GM21528 (cell line): ENCODE results near the gene PTPRN2.
"Not testable (repeated sequence)": the region's sequence is repeated elsewhere in the genome, so short reads cannot be mapped to it uniquely, and the experiment has no call there.

Experiments
- ATAC-seq: cut with Tn5 transposase; IDR thresholded peaks from one replicate; pipeline ENCODE4 v1.9.1; 2021; ENCODE audit warnings: mild to moderate bottlenecking, moderate library complexity; ENCODE audit not compliant: unreplicated experiment, low FRiP score

Gene PTPRN2

DNA sequence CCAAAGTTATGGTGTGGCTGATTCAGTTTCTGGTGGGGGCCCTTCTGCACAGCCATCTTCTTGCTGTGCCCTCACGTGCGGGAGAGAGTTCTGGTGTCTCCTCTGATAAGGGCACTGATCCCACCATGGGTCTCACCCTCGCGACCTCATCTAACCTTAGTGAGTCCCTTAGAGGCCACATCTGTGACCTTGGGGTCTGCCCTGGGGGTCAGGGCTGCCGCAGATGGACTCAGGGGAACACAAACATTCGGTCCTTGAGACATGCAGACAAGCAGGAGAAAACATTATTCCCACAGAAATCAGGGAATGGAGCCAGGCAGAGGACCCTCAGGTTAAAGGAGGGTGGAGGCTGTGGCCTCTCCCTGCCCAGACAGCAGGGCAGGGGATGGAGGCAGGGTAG lies 1072.9 kb downstream of the PTPRN2 start:
- ATAC-seq, result no peak

DNA sequence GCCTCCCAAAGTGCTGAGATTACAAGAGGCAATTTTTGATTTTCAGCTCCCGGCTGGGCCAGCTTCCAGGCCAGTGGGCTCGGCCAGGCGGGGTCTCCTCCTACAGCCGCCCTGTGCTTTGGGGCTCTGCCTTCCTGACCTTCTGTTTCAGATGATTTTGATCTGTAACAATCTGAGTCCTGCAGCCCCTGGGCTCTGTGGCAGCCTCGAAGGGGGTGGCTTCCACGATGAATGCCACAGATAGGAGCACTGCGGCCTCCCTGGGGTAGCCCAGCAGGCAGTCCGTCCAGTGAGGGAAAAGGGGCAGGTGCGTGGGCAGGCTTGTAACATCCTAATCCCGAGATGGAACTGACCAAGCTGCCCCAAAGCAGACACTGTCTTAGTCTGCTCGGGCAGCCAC lies 1073.3 kb downstream of the PTPRN2 start:
- ATAC-seq, result no peak

DNA sequence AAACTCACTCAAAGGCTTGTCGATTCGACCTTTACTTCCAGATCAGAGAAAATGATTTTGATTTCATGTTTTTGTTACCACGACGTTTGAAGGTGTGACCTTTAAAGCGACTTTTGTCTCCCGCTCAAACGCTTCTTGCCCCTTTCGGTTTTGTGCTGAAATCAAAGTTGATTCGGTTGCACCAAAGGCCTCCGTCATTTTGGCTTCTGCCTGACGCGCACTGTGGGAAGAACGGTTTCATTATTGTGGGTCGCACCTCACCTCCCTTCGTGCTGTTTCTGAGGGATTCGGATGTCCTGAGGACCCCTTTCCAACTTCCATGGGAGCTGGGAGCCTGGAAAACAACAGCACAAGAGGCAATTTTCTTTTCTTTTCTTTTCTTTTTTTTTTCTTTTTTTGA lies 1073.9 kb downstream of the PTPRN2 start:
- no peak for ATAC-seq

DNA sequence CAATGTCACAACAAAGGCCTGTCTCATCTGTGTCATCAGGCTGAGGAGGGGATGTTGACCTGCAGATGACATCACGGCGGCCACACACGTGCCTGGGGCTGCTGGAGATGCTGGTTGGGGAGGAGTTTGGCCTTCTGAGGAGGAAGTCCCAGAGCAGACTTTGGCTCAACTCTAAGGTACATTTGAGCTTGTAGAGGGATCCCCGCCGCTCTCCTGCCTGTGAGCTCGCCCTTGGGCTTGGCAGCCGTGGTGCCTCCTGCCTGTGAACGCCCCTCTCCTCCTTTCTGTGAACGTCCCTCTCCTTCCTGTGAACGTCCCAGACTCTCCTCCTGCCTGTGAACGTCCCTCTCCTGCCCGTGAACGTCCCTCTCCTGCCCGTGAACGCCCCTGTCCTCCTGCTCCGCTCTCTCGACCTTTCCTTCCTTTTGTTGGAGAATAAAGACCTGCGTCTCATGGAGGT lies 1074.4 kb downstream of the PTPRN2 start:
- no peak for ATAC-seq

DNA sequence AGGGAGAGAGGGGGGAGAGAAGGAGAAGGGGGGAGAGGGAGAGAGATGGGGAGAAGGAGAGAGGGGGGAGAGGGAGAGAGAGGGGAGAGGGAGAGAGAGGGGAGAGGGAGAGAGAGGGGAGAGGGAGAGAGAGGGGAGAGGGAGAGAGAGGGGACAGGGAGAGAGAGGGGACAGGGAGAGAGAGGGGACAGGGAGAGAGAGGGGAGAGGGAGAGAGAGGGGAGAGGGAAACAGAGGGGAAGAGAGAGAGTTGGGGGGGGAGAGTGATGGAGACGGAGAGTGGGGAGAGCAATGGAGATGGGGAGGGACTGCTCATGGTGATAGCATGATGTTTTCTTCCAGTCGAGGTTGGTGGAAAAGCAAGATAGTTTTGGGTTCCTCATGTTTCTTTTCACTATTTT lies 1078.4 kb downstream of the PTPRN2 start:
- no peak for ATAC-seq

DNA sequence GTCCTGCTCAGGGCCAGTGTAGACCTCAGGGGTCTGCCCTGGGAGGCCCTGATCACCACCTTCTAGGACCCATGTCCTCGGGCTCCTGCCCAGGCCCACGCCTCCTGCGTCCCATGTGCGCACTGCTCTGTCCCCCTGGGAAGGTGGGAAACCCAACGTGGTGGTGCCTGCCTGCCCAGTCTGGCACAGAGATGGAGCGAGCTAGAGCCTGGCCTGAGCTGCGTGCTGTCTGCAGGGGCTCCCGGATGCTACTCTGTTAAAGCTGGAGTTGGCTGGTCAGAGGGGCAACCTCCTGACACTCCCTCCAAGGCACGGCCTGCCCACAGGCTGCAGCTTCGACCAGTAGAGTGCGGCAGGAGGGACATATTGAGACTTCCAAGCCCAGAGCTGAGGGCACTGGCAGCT lies 1079.1 kb downstream of the PTPRN2 start:
- no peak for ATAC-seq

DNA sequence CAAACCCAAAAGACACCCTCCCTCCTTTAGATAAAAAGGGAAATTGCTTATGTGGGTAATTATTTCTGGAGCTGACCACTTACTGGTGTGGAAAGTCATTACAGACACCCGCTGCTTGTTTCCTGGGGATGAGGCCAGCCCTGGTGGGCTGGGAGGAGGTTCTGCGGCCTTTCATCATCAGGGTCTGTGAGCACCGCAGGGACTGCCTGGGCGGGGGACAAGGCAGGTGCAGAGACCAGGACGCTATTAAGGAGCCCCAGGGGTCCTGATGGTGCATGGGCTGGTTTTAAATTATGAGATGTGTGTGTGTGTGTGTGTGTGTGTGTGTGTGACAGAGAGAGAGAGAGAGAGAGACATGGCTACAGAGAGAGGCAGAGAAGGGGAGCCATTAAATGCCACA lies 1079.6 kb downstream of the PTPRN2 start:
- no peak for ATAC-seq

DNA sequence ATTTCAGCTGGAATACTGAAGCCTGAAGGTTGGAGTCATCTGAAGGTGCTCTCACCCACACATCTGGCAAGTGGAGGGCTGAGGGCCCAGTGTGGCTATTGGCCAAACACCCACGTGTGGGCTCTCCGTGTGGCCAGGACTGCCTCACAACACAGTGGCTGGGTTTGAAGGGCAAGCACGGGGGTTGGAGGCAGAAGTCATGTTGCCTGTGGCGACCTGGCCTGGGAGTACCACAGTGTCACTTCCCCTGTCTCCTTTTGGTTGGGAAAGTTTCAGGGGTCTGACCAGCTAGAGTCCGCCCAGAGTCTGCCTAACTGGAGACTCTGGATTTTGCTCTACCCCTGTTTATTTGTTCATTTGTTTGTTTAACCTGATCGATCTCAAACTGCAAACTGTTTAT lies 1081.4 kb downstream of the PTPRN2 start:
- no peak for ATAC-seq

DNA sequence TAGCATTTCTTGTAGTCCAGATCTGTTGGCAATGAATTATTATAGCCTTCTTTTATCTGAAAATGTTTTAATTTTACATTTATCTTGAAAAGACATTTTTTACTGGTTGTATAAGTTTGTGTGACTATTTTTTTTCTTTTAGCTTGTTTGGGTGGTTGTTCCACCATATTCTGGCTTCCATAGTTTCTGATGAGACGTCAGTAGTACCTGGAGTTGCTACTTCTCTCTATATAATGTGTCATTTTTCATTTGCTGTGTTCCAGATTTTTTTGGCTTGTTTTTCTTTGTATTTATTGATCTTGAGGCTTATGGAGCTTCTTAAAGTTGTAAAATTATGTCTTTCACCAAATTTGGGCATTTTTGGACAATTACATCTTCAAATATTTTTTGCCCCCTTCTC lies 1082.0 kb downstream of the PTPRN2 start:
- no peak for ATAC-seq

DNA sequence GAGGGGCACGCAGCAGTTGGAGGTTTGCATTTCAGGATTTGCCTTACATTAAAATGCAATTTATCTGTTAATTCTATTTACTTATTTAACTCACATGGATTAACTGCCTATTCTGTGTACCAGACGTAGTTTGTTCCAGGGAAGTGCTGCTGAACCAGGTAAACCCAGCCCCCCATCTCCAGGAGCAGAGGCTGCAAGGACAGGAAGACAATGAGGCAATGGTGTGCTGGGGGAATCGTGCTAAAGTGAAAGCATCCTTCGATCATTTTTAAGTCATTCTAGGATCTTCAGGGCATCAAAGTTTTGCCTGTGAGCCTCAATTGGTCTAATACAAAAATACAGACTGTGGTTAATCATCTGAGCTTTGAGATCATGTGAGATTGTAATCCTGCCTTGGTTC lies 1084.4 kb downstream of the PTPRN2 start:
- ATAC-seq, result no peak

DNA sequence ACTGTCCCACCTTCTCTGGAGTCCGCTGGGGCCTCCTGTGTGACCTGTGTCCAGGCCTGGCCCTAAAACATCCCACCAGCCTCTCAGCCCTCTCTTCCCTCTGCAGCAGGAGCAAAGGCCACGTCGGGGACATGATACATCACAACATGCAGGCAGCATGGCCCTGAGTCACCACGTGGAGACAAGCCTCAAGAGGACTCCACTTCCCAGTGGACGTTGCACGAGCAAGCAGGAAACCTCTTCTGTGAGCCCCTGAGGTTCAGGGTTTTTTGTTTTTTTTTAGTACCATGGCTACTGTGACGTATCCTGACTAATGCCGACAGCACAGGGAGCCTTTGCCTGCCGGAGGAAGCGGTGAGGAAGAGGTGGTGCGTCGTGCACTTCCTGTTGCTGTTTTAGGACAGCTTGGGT lies 1084.9 kb downstream of the PTPRN2 start:
- ATAC-seq, result no peak

DNA sequence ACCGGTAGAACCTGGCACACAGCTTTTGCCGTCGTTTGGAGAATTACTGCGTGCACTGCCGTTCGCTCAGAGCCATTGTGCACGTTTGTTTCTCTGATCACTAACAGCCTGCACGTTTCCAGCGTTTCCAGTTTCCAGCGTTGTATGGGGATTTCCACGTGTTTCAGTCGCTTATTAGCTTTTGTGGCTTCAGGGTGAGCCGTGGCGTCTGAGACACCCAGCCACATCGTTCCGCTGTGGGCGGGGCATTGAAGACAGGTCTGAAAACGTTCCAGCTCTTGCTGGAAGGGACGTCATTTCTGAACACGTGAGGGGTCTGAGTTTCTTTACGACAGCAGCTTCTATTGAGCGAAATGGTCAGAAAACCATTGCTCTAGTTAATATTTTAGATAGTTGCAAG lies 1086.0 kb downstream of the PTPRN2 start:
- ATAC-seq, result no peak

DNA sequence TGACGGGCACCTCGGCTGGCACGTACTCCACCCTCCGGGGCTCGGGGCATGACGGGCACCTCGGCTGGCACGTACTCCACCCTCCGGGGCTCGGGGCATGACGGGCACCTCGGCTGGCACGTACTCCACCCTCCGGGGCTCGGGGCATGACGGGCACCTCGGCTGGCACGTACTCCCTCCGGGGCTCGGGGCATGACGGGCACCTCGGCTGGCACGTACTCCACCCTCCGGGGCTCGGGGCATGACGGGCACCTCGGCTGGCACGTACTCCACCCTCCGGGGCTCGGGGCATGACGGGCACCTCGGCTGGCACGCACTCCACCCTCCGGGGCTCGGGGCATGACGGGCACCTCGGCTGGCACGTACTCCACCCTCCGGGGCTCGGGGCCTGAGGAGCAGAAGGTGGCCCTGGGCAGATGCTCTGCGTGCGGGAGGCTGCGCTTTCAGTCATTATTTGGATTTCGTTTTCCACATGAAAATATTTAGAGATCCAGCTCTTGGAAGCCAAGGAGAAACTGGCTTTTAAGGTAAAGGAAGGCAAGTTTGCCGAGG lies 1086.6 kb downstream of the PTPRN2 start:
- not testable (repeated sequence) for ATAC-seq

DNA sequence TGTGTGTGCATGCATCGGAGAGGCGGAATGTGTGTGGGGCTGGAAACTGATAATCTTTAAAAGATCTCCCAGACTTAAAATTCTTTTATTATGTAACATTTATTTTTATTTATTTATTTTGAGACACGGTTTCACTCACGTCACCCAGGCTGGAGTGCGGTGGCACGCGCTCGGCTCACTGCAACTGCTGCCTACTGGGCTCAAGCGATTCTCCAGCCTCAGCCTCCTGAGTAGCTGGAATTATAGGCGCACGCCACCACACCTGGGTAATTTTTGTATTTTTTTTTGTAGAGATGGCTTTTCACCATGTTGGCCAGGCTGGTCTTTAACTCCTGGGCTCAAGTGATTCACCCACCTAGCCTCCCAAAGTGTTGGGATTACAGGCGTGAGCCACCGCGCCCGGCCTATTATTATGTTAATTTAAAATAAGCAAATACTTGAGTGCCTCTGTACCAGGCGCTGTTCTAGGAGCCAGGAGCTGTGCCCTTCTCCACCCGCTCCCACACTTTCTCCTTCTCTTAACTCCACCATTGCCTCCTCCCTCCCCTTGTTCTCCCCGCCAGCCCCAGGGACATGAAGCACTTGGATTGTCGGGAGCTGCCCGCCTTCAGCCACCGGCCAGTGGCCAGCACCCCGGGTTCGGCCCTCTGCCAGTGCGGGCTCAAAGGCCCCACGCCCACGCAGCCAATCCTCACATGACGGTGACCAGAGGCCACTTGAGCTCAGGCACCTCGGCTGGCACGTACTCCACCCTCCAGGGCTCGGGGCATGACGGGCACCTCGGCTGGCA lies 1087.3 kb downstream of the PTPRN2 start:
- no peak for ATAC-seq

DNA sequence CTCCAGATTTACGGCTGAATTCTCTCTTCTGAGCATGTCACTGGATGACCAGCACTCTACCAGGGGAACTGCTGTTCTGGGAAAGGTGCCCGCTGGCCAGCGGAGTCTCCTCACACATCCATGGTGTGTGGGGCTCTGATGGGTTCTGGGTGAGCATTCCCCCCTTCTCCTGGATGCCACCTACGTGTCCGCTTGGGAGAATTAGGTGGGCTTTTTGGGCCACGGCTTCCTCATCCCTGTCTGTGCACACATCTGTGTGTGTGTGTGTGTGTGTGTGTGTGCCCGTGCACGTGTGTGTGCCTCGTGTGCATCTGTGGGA lies 1087.8 kb downstream of the PTPRN2 start:
- ATAC-seq, result no peak

DNA sequence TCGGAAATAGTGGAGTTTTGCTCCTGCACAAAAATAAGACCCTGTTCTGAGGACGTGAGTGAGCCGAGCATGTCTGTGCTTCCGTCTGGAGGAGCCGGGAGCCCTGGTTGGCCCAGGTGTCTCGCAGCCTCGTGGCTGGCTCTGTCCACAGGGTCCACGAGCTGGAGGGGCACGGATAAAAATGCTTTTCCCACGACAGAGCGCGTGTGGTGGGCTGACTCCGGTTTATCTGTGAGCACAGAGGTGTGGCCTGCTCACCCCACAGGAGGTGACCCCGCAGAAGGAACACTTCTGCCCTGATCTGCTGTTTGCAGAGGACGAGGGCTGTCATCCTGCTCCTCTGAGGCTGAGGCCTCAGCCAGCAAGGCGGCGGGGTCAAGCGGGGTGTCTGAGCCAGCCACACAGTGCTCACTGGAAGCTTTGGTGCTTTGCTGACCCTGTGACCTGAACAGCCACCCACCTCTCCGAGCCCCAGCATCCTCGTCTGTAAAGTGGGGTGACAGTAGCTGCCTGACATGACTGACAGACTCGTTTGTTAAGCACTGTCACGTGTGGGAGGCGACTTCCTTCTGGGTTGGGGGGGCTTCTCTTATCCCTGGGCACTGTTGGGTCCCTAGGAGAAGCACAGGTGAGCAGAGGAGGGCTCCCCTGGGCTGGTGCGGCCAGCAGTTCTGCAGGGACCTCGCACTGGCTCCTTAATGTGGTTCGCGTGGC lies 1088.3 kb downstream of the PTPRN2 start:
- ATAC-seq, result no peak

DNA sequence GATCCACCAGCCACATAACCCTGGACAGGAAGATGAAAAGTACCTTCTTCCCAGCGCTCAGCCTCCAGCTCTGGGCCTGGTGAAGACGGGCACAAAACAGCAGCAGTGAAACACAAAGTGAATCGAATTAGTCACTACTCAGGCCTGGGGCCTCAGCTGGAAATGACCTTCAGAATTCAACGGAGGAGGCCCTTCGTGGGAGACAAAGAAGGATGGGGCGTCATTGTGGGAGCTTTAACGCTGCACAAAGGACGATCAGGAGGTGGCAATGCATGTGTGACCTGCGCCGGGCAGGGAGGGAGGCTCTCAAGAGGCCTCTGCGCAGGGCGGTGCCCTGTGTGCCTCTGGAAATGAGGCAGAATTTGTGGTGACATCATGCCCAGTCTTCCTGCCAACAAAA lies 1089.0 kb downstream of the PTPRN2 start:
- ATAC-seq, result no peak

DNA sequence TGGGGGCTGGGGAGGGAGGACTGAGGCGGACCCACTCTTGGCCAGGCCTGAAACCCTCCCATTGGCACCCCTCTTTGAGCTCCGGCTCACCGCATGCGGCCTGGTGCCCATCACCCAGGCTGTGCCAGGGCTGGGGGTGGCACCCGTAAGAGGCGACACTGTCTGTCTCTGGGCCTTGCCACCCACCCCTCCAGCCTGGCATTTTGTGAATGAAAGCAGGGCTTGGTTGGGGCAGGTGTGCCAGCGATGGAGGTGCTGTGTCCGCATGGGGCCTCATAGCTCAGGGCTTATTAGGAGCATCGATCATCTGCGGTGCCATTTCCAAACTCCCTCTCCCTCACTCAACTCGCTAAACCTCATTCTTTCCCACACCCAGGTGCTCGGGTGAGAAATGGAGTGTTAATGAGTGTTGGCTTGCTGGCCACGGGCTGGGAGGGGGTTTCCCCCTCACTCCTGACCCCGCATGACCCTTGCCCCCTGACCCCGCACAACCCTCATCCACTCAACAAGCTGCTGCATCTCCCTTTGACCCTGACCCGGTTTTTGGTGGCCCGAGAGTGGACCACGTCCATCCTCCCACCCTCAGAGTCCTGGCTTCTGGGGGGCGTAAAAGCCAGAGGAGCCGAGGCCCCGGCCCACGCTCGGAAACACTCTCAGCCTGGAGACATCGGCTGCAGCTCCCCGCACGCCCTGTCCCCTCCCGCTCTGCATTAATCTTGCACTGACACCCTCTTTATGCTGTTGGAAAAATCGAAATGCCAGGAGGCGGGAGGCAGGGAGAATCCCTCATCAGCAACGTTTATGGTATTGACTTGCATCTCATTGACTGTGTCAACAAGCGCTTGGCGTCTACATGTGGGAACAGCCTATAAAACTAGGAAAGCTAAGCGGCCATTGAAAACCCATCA lies 1089.6 kb downstream of the PTPRN2 start:
- ATAC-seq, result no peak

DNA sequence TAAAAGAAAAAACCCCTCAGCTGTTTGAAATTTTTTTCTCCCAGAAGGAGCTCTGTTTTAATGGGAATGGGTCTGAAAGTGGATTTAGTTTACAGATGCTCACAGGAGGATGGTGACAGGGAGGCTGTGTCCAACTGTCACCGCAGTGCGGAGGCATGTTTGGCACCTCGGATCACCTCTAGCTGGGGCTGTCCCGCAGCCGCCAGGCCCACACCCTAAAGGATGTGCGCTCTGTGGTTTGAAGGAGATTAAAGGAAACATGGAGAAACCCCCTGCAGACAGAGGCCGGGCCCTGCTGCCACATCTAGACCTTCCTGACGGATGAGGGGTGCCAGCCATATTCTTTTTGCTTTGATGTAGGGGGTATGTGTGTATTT lies 1090.3 kb downstream of the PTPRN2 start:
- no peak for ATAC-seq

DNA sequence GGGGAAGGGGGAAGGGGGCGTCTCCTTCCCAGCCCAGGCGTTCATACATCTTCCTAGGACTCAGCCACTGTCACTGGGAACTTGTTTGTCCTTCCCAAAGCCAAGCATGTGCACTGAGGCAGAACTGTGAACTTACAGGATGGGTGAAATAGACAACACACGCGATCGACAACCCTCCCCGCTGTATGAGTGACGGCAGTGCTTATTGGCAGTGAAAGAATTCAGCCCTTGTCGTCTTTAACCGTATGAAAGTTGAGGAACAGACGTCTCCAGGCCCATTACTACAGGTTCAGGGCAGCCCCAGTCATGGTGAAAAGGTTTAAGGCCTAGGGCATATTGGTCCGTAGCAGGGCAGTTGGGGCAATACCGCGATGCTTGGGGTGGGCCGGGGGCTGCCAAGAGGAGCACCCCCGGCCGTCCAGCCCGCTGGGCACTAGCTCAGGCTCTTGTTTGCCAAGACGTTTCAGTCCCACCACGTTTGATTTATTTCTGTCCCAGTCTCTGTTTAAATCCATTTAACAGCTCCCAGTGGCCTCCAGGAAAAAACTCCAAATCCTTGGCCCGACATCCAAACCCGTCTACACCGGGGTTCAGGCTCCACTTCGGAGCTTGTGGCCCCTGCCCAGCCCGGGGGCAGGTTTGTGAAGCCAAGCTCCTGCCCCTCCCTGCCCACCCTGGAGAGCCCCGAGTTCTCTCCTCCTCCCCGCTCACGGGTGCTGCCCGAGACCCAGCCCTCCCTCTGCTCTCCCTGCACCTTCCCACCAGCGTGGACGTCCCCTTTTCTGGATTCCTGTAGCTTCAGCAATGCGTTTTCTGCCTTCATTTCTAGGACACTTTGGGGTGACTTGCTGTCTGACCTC lies 1091.0 kb downstream of the PTPRN2 start:
- no peak for ATAC-seq
